ENCODE measurements around the gene WDR27.
"Not testable (repeated sequence)": the region's sequence is repeated elsewhere in the genome, so short reads cannot be mapped to it uniquely, and the experiment has no call there.

Gene WDR27

GRCh38 chr6:169527306-169527705 lies 174.5 kb downstream of the WDR27 start:
- no peak for DNase-seq (ENCODE audit: low read depth, low spot score)

- DNase-seq (ENCODE audit: low read depth, low spot score), result no peak
Observed at GRCh38 chr6:169521825-169522224, 180.0 kb downstream of the WDR27 start.

GRCh38 chr6:169520104-169520503 lies 181.7 kb downstream of the WDR27 start:
- peak; percentile 20 for DNase-seq (ENCODE audit: low read depth, low spot score)

- no peak for DNase-seq (ENCODE audit: low read depth, low spot score)
Observed at GRCh38 chr6:169518451-169518850, 183.4 kb downstream of the WDR27 start.

DNA sequence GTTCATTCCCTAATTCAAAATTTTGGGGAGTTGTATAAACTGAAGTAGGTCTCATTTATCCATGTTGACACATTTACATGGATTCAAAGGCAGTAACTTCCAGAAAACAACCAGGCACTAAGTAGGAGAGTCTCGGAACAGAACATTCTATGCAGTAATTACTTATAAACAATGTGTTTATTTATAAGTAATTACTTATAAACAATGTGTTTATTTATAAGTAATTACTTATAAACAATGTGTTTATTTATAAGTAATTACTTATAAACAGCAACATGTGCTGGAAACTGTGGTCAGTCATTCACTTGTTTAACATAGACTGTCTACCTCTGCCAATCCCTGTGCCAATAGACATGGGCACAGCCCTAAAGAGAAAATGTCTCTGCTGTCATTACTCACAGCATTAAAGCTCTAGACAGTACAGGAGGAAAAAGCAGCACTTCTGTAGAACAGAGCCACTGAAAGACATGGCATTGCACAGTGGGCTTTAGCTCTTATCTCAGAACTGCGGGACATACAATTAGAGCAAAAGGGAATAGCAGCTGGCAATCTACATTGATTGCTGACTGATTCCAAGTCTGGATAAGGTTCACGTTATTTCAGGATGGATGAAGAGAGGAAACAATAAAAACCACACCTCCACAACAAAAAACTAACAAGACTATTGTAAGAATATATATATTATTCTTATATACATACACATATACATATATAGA lies 188.2 kb downstream of the WDR27 start:
- DNase-seq (ENCODE audit: low read depth, low spot score), result no peak

DNA sequence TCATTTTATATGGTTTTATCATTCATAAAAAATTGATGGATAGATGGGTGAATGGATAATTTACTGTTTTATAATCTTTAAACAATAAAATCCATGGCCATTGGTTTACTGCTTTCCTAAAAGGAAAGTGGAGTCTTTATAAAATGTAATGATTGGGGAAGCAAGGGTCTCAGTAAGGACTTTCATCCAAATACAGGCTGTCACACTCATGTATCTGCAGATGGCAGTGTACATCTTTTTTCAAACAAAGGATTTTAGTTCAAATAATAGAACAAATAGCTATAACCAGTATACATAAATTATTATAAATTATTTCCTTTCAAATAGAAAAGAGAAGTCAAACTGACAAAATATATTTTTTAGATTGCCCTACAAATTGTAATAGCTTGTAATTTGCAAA lies 190.0 kb downstream of the WDR27 start:
- DNase-seq (ENCODE audit: low read depth, low spot score), result not testable (repeated sequence)

GRCh38 chr6:169510871-169511270 lies 191.0 kb downstream of the WDR27 start:
- no peak for DNase-seq (ENCODE audit: low read depth, low spot score)

DNA sequence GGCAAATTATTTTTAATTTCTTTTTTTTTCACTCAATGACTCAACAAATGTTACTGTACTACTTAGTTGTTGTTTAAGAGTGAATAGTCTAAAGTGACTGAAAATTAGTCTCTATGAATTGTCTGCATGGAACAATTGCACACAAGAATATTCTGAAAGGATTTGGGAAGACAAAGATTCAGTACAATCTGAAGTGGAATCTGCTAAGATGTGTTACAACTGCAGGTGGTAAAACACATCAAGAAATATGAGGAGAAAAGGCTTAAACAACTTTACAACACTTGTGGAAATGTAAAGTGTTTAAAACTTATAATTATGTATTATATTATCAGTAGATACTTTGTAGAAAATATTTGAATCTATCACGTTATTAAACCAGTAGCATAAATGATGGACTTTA lies 193.4 kb downstream of the WDR27 start:
- no peak for DNase-seq (ENCODE audit: low read depth, low spot score)

- no peak for DNase-seq (ENCODE audit: low read depth, low spot score)
Observed at GRCh38 chr6:169503422-169504152, 198.2 kb downstream of the WDR27 start.

DNA sequence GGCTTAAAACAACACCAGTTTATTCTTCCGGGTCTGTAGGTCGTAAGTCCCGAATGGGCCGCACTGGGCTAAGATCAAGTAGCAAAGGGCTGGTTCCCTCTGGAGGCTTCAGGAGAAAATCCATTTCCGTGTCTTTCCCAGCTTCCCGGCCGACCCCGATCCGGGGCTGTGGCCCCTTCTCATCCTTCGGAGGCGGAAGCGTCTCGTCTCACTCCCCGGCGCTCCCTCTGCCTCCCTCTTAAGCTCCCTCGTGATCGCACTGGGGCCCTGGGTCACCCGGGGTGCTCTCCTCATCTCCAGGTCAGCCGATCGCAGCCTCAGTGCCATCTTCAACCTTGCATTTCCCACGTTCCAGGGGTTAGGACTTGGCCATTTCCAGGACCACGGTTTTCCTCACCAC lies 199.4 kb downstream of the WDR27 start:
- DNase-seq (ENCODE audit: low read depth, low spot score), result no peak

- DNase-seq (ENCODE audit: low read depth, low spot score), result no peak
Observed at GRCh38 chr6:169501777-169502313, 200.0 kb downstream of the WDR27 start.

- DNase-seq (ENCODE audit: low read depth, low spot score), result no peak
Observed at GRCh38 chr6:169501128-169501527, 200.7 kb downstream of the WDR27 start.

DNA sequence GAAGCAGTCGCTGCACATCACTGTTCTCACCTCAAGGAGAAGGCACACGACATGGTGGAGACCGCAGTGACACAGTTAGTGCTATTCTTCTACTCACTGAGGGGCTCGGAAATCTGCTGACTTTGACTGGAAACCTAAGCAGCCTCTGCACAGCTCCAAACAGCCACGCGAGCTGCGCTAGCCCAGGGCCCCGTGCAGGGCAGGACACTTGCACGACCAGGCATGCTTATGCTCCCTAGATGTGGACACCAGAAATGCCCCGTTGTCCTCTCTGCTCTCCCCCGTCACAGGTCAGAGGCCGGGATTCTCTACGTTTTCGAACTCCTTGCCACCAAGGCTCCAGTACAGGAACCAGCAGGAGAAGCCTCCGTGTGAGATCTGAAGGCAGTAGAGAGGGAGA lies 201.1 kb downstream of the WDR27 start:
- no peak for DNase-seq (ENCODE audit: low read depth, low spot score)

- no peak for DNase-seq (ENCODE audit: low read depth, low spot score)
Observed at GRCh38 chr6:169499848-169500247, 202.0 kb downstream of the WDR27 start.

DNA sequence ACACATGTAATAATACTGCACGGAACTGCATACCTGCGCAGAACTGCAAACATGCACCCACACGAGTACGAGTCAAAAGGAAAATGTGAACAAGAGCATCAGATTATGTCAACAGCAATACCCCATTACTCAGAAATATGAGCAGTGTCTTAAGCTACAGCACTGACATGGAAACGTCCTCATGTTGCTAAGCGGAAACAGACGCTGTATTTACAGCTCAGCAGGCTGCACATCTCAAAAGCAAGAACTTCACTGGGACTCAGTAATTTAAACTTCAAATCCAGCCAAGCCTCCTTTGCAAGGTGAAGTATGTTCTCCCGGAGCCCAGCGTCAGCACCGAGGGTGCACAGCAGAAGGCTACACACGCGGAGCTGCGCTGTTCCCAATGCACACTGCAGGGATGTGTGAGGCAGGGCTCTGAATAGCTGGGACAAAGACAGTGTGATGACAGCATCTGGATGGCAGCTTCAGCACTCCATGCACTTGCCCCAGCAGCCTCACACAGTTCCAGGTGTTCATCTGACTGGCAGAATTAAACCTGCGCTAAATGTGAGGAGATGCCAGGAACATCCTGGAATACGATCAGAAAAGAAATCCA lies 202.8 kb downstream of the WDR27 start:
- DNase-seq (ENCODE audit: low read depth, low spot score), result no peak

- DNase-seq (ENCODE audit: low read depth, low spot score), result no peak
Observed at GRCh38 chr6:169495601-169496000, 206.2 kb downstream of the WDR27 start.

DNA sequence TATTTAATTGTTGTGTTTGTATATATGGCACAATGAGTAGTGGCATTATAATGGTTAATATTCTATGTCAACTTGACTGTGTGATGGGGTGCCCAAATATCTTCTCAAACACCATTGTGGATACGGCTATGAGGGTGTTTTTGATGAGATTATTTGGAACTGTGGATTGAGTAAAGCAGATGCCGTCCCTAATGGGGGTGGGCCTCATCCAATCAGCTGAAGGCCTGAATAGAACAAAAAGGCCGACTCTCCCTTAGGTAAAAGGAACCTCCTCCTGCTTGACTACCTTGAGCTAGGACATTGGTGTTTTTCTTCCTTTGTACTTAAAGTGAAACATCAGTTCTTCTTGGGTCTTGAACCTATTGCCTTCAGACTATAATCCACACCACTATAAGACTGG lies 207.8 kb downstream of the WDR27 start:
- DNase-seq (ENCODE audit: low read depth, low spot score), result no peak

DNA sequence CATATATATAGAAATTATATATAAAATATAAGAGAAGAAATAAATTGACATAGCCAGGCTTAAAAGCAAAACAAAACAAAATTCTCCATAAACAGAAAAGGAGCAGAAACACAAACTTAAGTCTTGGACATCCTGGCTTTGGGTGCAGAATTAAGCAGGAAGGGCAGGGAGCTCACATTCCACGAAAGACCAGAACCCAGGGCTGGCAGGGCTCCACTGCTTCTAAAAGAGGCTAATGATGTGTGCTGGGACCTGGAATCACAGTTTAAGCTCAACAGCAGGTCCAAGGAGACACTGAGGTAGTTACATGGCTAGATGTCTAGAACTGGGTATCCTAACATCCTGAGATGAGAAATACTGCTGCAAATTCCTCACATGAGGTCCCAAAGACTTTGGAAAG lies 210.3 kb downstream of the WDR27 start:
- DNase-seq (ENCODE audit: low read depth, low spot score), result no peak

DNA sequence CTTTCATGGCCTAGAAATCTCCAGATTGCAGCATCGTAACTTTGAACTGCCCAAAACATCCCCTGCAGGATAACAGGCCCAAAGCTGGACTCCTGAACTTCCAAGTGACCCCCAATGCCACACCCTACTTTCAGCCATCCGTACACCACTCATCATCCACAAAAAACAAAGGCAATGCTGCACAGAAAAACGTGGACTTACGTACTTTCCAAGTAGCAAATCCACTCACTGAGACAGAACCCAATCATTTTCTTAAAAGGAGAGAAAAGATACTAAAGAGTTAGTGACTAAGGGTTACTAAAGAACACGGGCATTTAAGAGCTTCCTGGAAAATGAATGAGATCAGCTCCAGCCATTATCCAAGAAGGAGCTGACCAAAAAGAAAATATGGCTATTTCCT lies 211.0 kb downstream of the WDR27 start:
- DNase-seq (ENCODE audit: low read depth, low spot score), result no peak

- no peak for DNase-seq (ENCODE audit: low read depth, low spot score)
Observed at GRCh38 chr6:169490246-169490641, 211.6 kb downstream of the WDR27 start.

GRCh38 chr6:169489563-169490245 lies 212.1 kb downstream of the WDR27 start:
- DNase-seq (ENCODE audit: low read depth, low spot score), result no peak
